HG02970 (cell line): ENCODE results near the gene TBC1D23.
"Not testable (repeated sequence)": the region's sequence is repeated elsewhere in the genome, so short reads cannot be mapped to it uniquely, and the experiment has no call there.

Experiments
- ATAC-seq: cut with Tn5 transposase; IDR thresholded peaks from one replicate; pipeline ENCODE4 v1.9.1; 2021; ENCODE audit warnings: mild to moderate bottlenecking, moderate library complexity, moderate number of reproducible peaks; ENCODE audit not compliant: unreplicated experiment, low FRiP score

The TBC1D23 gene

GRCh38 chr3:100260685-100261484 lies at the start of gene TBC1D23:
Gene TBC1D23, plus strand, starts transcription at chr3:100260992. Its CDS starts 27 bp downstream, at chr3:100261019.
- ATAC-seq, result peak; percentile 100

GRCh38 chr3:100213891-100214573 lies 46.8 kb upstream of the TBC1D23 start:
- ATAC-seq, result no peak

GRCh38 chr3:100214574-100214964 lies 46.2 kb upstream of the TBC1D23 start:
- no peak for ATAC-seq

- ATAC-seq, result no peak
Measured at GRCh38 chr3:100216713-100217112, 44.1 kb upstream of the TBC1D23 start.

- no peak for ATAC-seq
Measured at GRCh38 chr3:100221159-100221558, 39.6 kb upstream of the TBC1D23 start.

- no peak for ATAC-seq
Measured at GRCh38 chr3:100225193-100225592, 35.6 kb upstream of the TBC1D23 start.

GRCh38 chr3:100225883-100226282 lies 34.9 kb upstream of the TBC1D23 start:
- ATAC-seq, result no peak

- ATAC-seq, result no peak
Measured at GRCh38 chr3:100226712-100227429, 33.9 kb upstream of the TBC1D23 start.

- no peak for ATAC-seq
Measured at GRCh38 chr3:100227511-100227921, 33.3 kb upstream of the TBC1D23 start.

- ATAC-seq, result no peak
Measured at GRCh38 chr3:100228247-100228646, 32.5 kb upstream of the TBC1D23 start.

GRCh38 chr3:100229188-100229587 lies 31.6 kb upstream of the TBC1D23 start:
- ATAC-seq, result not testable (repeated sequence)

- no peak for ATAC-seq
Measured at GRCh38 chr3:100230710-100231109, 30.1 kb upstream of the TBC1D23 start.

GRCh38 chr3:100231668-100232067 lies 29.1 kb upstream of the TBC1D23 start:
- ATAC-seq, result no peak

GRCh38 chr3:100234364-100234763 lies 26.4 kb upstream of the TBC1D23 start:
- no peak for ATAC-seq

GRCh38 chr3:100238599-100238998 lies 22.2 kb upstream of the TBC1D23 start:
- ATAC-seq, result no peak

GRCh38 chr3:100242471-100242870 lies 18.3 kb upstream of the TBC1D23 start:
- not testable (repeated sequence) for ATAC-seq

- no peak for ATAC-seq
Measured at GRCh38 chr3:100244264-100244663, 16.5 kb upstream of the TBC1D23 start.

GRCh38 chr3:100245136-100245535 lies 15.7 kb upstream of the TBC1D23 start:
- ATAC-seq, result no peak

- ATAC-seq, result no peak
Measured at GRCh38 chr3:100245927-100246326, 14.9 kb upstream of the TBC1D23 start.

GRCh38 chr3:100246999-100247398 lies 13.8 kb upstream of the TBC1D23 start:
- ATAC-seq, result no peak

- ATAC-seq, result no peak
Measured at GRCh38 chr3:100252001-100252400, 8.8 kb upstream of the TBC1D23 start.
